ENCODE measurements around the gene CAPNS1. TPM values are rescaled to one million over a fixed set of nuclear protein-coding genes. Genes with fewer than 3 reads are reported as not detected.

CAPNS1 gene
- total and polyA plus RNA-seq, 4 donors, result 488 to 543 (median 529) TPM

GRCh38 chr19:36101550-36102327 lies 38.1 kb upstream of the CAPNS1 start:
- H3K9me3 ChIP-seq (ENCODE audit: control insufficient read depth, low read length), result no peaks in the 10 kb centered on the region
- H3K4me3 ChIP-seq (ENCODE audit: low read length in 2 of 2), result no peak overlapping the region
- 91 to 92% methylated on average over 27 of the region's 27 CpGs for WGBS, 2 donors
- ATAC-seq (ENCODE audit: low FRiP score) (no peak), DNase-seq (no peak)
- H3K4me1 ChIP-seq (ENCODE audit: control insufficient read depth in 1 of 2, insufficient read depth in 2 of 2, low read length in 2 of 2), result no peaks in the 10 kb centered on the region
- no peaks in the 10 kb centered on the region for H3K27me3 ChIP-seq (ENCODE audit: control insufficient read depth in 1 of 2, insufficient read depth in 2 of 2, low read length in 1 of 2)
- intact Hi-C loops (cut with DNase I), result no loop called here
- no peak overlapping the region for H3K27ac ChIP-seq (ENCODE audit: low read depth in 1 of 2, low read length in 2 of 2)
- H3K36me3 ChIP-seq (ENCODE audit: control insufficient read depth in 1 of 2, insufficient read depth in 2 of 2, low read length in 1 of 2), result no peaks in the 10 kb centered on the region

GRCh38 chr19:36103040-36103626 lies 36.7 kb upstream of the CAPNS1 start:
- WGBS, 2 donors, result 91% methylated on average over 21 to 24 of the region's 24 CpGs

GRCh38 chr19:36103842-36104552 lies 35.9 kb upstream of the CAPNS1 start:
- no peaks in the 10 kb centered on the region for H3K27me3 ChIP-seq (ENCODE audit: control insufficient read depth in 1 of 2, insufficient read depth in 2 of 2, low read length in 1 of 2)
- no peaks in the 10 kb centered on the region for H3K4me1 ChIP-seq (ENCODE audit: control insufficient read depth in 1 of 2, insufficient read depth in 2 of 2, low read length in 2 of 2)
- H3K9me3 ChIP-seq (ENCODE audit: control insufficient read depth, low read length), result no peaks in the 10 kb centered on the region
- ATAC-seq (ENCODE audit: low FRiP score) (no peak), DNase-seq (no peak)
- 90 to 93% methylated on average over 12 of the region's 12 CpGs for WGBS, 2 donors
- H3K4me3 ChIP-seq (ENCODE audit: low read length in 2 of 2), result no peak overlapping the region
- intact Hi-C loops (cut with DNase I), result no loop called here
- no peaks in the 10 kb centered on the region for H3K36me3 ChIP-seq (ENCODE audit: control insufficient read depth in 1 of 2, insufficient read depth in 2 of 2, low read length in 1 of 2)
- no peak overlapping the region for H3K27ac ChIP-seq (ENCODE audit: low read depth in 1 of 2, low read length in 2 of 2)

More at GRCh38 chr19:36103040-36103626, 36.7 kb upstream of the CAPNS1 start:
- Histone ChIP-seq H3K9me3 (ENCODE audit: control insufficient read depth, low read length) (no peaks in the 10 kb centered on the region), H3K27ac (ENCODE audit: low read depth in 1 of 2, low read length in 2 of 2) (no peak overlapping the region), H3K4me1 (ENCODE audit: control insufficient read depth in 1 of 2, insufficient read depth in 2 of 2, low read length in 2 of 2) (no peaks in the 10 kb centered on the region), H3K36me3 (ENCODE audit: control insufficient read depth in 1 of 2, insufficient read depth in 2 of 2, low read length in 1 of 2) (no peaks in the 10 kb centered on the region), H3K4me3 (ENCODE audit: low read length in 2 of 2) (no peak overlapping the region), H3K27me3 (ENCODE audit: control insufficient read depth in 1 of 2, insufficient read depth in 2 of 2, low read length in 1 of 2) (no peaks in the 10 kb centered on the region)
- ATAC-seq (ENCODE audit: low FRiP score) (no peak), DNase-seq (no peak)
- intact Hi-C loops (cut with DNase I), result no loop called here

- Histone ChIP-seq H3K9me3 (ENCODE audit: control insufficient read depth, low read length) (no peaks in the 10 kb centered on the region), H3K4me1 (ENCODE audit: control insufficient read depth in 1 of 2, insufficient read depth in 2 of 2, low read length in 2 of 2) (no peaks in the 10 kb centered on the region), H3K27me3 (ENCODE audit: control insufficient read depth in 1 of 2, insufficient read depth in 2 of 2, low read length in 1 of 2) (no peaks in the 10 kb centered on the region), H3K4me3 (ENCODE audit: low read length in 2 of 2) (no peak overlapping the region), H3K27ac (ENCODE audit: low read depth in 1 of 2, low read length in 2 of 2) (no peak overlapping the region), H3K36me3 (ENCODE audit: control insufficient read depth in 1 of 2, insufficient read depth in 2 of 2, low read length in 1 of 2) (no peaks in the 10 kb centered on the region)
- 91 to 93% methylated on average over 6 of the region's 6 CpGs for WGBS, 2 donors
- no peak for DNase-seq
- intact Hi-C loops (cut with DNase I), result no loop called here
- no peak for ATAC-seq (ENCODE audit: low FRiP score)
Measured at GRCh38 chr19:36106441-36106840, 33.4 kb upstream of the CAPNS1 start.

GRCh38 chr19:36106991-36107390 lies 32.9 kb upstream of the CAPNS1 start:
- Histone ChIP-seq H3K9me3 (ENCODE audit: control insufficient read depth, low read length) (no peaks in the 10 kb centered on the region), H3K27ac (ENCODE audit: low read depth in 1 of 2, low read length in 2 of 2) (no peak overlapping the region), H3K36me3 (ENCODE audit: control insufficient read depth in 1 of 2, insufficient read depth in 2 of 2, low read length in 1 of 2) (no peaks in the 10 kb centered on the region), H3K4me1 (ENCODE audit: control insufficient read depth in 1 of 2, insufficient read depth in 2 of 2, low read length in 2 of 2) (no peaks in the 10 kb centered on the region), H3K27me3 (ENCODE audit: control insufficient read depth in 1 of 2, insufficient read depth in 2 of 2, low read length in 1 of 2) (no peaks in the 10 kb centered on the region), H3K4me3 (ENCODE audit: low read length in 2 of 2) (no peak overlapping the region)
- 95% methylated on average over 5 of the region's 5 CpGs for WGBS, 2 donors
- DNase-seq (no peak), ATAC-seq (ENCODE audit: low FRiP score) (no peak)
- intact Hi-C loops (cut with DNase I), result no loop called here

- Histone ChIP-seq H3K36me3 (ENCODE audit: control insufficient read depth in 1 of 2, insufficient read depth in 2 of 2, low read length in 1 of 2) (no peaks in the 10 kb centered on the region), H3K9me3 (ENCODE audit: control insufficient read depth, low read length) (no peaks in the 10 kb centered on the region), H3K4me3 (ENCODE audit: low read length in 2 of 2) (no peak overlapping the region), H3K27me3 (ENCODE audit: control insufficient read depth in 1 of 2, insufficient read depth in 2 of 2, low read length in 1 of 2) (no peaks in the 10 kb centered on the region), H3K27ac (ENCODE audit: low read depth in 1 of 2, low read length in 2 of 2) (no peak overlapping the region), H3K4me1 (ENCODE audit: control insufficient read depth in 1 of 2, insufficient read depth in 2 of 2, low read length in 2 of 2) (no peaks in the 10 kb centered on the region)
- DNase-seq (no peak), ATAC-seq (ENCODE audit: low FRiP score) (no peak)
- WGBS, 2 donors, result 95% methylated on average over 3 of the region's 3 CpGs
- intact Hi-C loops (cut with DNase I), result no loop called here
Measured at GRCh38 chr19:36108684-36109083, 31.2 kb upstream of the CAPNS1 start.

GRCh38 chr19:36110487-36111199 lies 29.2 kb upstream of the CAPNS1 start, which contains the start of gene OVOL3:
Gene OVOL3, plus strand, starts transcription at chr19:36111143. Its CDS starts 60 bp downstream, at chr19:36111203.
- no peak for ATAC-seq (ENCODE audit: low FRiP score)
- intact Hi-C loops (cut with DNase I), result no loop called here
- no peaks in the 10 kb centered on the region for H3K27me3 ChIP-seq (ENCODE audit: control insufficient read depth in 1 of 2, insufficient read depth in 2 of 2, low read length in 1 of 2)
- WGBS, 2 donors, result 44 to 91% methylated on average over 1 of the region's 1 CpG
- no peak within 1 kb of the TSS for H3K27ac ChIP-seq (ENCODE audit: low read depth in 1 of 2, low read length in 2 of 2)
- H3K9me3 ChIP-seq (ENCODE audit: control insufficient read depth, low read length), result no peaks in the 10 kb centered on the region
- H3K4me3 ChIP-seq (ENCODE audit: low read length in 2 of 2), result no peak within 1 kb of the TSS
- DNase-seq, result no peak
- no peaks in the 10 kb centered on the region for H3K36me3 ChIP-seq (ENCODE audit: control insufficient read depth in 1 of 2, insufficient read depth in 2 of 2, low read length in 1 of 2)
- no peaks in the 10 kb centered on the region for H3K4me1 ChIP-seq (ENCODE audit: control insufficient read depth in 1 of 2, insufficient read depth in 2 of 2, low read length in 2 of 2)

GRCh38 chr19:36111200-36111539 lies 28.7 kb upstream of the CAPNS1 start:
- H3K9me3 ChIP-seq (ENCODE audit: control insufficient read depth, low read length), result no peaks in the 10 kb centered on the region
- no peak overlapping the region for H3K4me3 ChIP-seq (ENCODE audit: low read length in 2 of 2)
- H3K27ac ChIP-seq (ENCODE audit: low read depth in 1 of 2, low read length in 2 of 2), result no peak overlapping the region
- no peaks in the 10 kb centered on the region for H3K36me3 ChIP-seq (ENCODE audit: control insufficient read depth in 1 of 2, insufficient read depth in 2 of 2, low read length in 1 of 2)
- intact Hi-C loops (cut with DNase I), result no loop called here
- no peaks in the 10 kb centered on the region for H3K4me1 ChIP-seq (ENCODE audit: control insufficient read depth in 1 of 2, insufficient read depth in 2 of 2, low read length in 2 of 2)
- no peaks in the 10 kb centered on the region for H3K27me3 ChIP-seq (ENCODE audit: control insufficient read depth in 1 of 2, insufficient read depth in 2 of 2, low read length in 1 of 2)
- 74 to 80% methylated on average over 13 of the region's 13 CpGs for WGBS, 2 donors
- DNase-seq (no peak), ATAC-seq (ENCODE audit: low FRiP score) (no peak)
